Measurements from ENCODE around the gene MIF.
"Not testable (repeated sequence)": the region's sequence is repeated elsewhere in the genome, so short reads cannot be mapped to it uniquely, and the experiment has no call there.

MIF gene

DNA sequence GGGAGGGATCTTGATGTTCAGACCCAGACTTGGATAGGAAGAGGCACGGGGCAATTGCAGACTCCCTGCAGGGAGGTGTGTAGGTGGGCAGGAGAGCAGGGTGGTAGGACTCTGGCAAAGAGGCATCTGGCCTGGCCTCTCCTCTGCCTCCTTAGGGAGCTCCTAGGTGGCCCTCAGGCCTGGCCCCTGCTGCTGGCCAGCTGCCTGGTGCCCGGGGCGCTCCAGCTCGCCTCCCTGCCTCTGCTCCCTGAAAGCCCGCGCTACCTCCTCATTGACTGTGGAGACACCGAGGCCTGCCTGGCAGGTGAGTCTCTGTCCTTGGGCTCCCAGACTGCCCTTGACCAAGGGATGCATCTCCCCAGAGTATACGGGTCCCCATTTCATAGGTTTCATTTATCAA lies 16.6 kb upstream of the MIF start:
- DNase-seq (ENCODE audit: low read depth), result no peak

DNA sequence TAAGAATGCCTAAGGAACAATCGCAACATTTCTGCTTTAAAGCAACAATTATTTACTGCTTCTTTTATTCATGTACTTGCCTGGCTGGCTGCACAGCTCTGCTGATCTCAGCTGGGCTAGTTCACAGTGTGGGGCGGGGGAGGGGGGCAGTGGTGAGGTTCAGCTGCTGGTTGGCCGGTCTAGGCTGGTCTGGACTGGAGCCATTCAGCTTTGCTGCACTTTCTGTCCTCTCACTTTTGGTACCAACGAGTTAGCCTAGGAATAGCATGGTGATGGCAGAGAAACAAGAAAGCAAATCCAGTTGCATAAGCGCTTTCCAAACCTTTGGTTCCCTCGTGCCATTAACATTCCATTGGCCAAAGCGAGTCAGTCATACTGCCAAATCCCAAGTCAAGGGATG lies 16.0 kb upstream of the MIF start:
- no peak for DNase-seq (ENCODE audit: low read depth)

DNA sequence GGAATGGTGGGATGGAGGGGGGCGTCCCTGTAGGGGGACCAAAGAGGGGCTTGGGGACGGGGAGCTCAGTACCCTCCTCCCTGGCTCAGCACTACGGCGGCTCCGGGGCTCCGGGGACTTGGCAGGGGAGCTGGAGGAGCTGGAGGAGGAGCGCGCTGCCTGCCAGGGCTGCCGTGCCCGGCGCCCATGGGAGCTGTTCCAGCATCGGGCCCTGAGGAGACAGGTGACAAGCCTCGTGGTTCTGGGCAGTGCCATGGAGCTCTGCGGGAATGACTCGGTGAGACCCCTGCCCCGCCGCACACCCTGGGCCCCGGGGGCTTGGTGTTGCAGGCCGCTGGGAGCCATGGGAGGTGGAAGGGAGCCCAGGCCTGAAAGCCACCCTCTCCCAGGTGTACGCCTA lies 11.8 kb upstream of the MIF start:
- no peak for DNase-seq (ENCODE audit: low read depth)

DNA sequence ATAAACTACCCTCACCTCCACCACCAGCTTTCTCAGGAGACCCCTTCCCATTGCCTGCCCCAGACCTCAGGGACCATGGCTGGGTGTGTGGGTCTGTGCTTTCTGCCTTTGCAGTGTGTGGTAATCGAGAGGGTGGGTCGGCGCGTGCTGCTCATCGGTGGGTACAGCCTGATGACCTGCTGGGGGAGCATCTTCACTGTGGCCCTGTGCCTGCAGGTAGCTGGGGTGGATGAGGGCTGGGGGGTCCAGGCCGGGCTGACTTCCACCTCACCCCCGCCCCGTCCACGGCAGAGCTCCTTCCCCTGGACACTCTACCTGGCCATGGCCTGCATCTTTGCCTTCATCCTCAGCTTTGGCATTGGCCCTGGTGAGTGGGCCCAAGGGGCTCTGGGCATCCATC lies 10.5 kb upstream of the MIF start:
- DNase-seq (ENCODE audit: low read depth), result no peak

DNA sequence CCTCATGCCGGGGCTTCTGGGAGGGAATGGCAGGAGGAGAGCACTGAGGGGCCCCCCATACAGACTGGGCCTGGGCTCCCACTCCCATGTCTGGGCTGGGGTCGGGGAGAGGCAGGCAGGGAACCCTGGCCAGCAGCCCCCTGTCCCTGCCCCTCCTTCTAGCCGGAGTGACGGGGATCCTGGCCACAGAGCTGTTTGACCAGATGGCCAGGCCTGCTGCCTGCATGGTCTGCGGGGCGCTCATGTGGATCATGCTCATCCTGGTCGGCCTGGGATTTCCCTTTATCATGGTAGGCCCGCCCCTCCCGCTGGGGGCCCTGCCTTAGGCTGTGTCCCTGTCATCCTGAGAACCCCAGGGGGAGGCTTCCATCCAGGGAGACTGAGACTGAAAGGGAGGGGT lies 10.0 kb upstream of the MIF start:
- DNase-seq (ENCODE audit: low read depth), result no peak

DNA sequence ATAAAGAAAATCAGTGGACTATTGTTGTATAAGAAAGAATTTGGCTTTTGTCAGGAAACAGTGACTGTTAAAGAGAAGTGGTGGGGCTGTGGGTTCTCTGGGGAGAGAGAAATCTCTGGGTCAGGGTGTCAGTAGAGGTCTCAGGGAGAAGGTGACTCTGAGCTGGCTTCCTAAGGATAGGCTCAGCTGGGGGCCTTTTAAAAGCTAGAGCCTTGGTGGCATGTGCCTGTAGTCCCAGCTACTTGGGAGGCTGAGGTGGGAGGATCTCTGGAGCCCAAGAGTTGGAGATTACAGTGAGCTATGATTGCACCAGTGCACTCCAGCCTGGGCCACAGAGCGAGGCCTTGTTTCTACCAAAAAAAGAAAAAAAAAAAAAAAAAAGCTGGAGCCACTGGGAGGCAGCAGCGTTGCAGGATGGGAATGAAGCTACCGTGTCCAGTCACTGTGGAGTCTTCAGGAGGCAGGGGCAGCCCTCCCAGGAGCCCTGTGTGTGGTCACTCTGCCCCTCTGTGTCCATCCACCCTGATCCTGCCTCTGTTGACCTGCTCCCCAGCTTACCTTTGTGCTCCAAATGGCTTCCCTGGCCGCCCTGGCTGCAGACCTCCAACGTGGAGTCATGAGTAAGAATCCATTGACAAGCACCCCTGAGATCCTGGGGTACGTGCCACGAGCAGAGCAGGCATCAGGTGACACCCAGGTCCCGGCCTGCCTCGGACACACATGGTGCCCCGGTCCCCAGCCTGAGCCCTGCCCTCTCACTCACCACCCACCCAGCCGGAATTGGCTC lies 5.4 kb upstream of the MIF start:
- DNase-seq (ENCODE audit: low read depth), result no peak

DNA sequence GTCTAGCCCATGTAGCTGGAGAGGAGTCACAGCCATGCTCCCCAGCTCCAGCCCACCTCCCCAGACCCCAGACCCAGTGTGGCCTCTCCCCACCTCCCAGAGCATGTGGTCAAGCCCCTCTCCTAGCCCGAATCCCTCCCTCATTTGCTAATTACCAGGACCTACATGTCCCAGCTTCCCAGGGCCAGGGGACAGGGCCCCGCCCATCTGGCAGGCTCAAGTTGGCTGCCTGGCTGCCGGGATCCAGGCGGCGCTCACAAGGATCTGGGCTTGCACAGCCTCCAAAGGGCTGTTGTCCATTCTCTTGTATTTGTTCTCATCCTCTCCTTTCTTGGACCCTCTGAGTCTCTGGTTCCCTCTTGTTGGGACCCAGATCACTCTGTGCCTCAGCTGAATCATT lies 4.6 kb upstream of the MIF start:
- no peak for DNase-seq (ENCODE audit: low read depth)

DNA sequence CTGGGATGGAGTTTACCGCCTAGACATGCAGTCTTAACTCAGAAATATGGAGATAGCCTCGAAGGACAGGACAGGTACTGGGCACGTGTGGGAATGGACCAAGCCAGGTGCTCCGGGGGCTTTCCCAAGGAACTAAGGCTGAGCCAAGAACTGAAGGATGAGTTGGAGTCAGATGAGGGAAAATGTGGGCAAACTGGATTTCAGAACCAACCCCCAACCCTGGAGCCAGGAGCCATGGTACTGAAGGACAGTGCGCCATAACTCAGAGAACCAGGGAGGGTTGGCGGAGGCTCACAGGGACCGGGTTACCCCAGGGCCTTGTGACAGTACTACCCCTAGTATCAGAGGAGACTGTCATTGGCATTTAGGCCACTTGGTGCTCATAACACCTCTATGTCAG lies 2.5 kb upstream of the MIF start:
- DNase-seq (ENCODE audit: low read depth), result no peak

DNA sequence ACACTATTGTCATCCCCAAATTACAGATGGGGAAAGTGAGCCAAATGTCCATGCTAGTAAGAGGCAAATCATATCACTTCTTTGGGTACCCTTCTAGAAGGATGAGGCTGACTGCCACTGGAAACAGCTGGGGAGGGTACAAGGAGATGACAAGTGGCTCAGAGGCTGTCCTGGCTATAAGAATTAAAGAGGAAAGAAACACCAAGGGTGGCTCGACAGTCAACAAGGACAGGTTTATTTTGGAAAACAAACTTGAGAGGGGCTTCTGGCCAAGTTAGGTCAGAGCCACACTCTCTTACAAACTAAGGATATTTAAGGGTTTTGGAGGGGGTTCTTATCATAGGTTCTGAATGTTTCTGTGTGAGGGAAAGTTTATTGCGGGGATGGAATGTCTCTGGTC lies 2.1 kb upstream of the MIF start:
- no peak for DNase-seq (ENCODE audit: low read depth)

DNA sequence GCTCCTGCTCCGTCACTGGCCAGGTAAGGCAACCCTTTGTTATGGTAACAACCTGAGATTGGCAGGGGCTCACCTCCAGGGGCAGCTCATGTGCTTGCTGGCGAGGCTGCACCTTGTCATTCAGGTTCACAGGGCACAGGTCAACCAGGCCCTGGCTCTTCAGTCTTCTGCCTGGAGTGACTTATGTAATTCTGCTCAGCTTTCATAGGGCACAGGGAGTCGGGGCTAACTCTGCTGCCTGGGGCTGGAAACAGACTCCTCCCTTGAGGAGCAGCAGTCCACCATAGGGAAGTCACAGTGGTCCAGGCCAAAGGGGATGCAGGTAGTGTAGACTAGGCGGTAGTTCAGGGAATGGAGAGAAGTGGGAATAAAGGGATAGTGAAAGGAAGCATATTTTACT lies 1.5 kb upstream of the MIF start:
- DNase-seq (ENCODE audit: low read depth), result no peak

DNA sequence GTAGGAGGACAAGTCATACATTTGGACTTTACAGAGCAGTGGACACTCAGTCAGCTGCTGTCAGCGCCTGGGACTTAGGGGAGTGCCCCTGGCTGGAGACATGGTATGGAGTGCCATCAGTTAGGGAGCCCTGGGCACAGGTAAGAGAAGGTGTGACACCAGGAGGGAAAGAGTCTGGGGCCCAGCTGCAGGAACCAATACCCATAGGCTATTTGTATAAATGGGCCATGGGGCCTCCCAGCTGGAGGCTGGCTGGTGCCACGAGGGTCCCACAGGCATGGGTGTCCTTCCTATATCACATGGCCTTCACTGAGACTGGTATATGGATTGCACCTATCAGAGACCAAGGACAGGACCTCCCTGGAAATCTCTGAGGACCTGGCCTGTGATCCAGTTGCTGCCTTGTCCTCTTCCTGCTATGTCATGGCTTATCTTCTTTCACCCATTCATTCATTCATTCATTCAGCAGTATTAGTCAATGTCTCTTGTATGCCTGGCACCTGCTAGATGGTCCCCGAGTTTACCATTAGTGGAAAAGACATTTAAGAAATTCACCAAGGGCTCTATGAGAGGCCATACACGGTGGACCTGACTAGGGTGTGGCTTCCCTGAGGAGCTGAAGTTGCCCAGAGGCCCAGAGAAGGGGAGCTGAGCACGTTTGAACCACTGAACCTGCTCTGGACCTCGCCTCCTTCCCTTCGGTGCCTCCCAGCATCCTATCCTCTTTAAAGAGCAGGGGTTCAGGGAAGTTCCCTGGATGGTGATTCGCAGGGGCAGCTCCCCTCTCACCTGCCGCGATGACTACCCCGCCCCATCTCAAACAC lies 850 bp upstream of the MIF start:
- no peak for DNase-seq (ENCODE audit: low read depth)

DNA sequence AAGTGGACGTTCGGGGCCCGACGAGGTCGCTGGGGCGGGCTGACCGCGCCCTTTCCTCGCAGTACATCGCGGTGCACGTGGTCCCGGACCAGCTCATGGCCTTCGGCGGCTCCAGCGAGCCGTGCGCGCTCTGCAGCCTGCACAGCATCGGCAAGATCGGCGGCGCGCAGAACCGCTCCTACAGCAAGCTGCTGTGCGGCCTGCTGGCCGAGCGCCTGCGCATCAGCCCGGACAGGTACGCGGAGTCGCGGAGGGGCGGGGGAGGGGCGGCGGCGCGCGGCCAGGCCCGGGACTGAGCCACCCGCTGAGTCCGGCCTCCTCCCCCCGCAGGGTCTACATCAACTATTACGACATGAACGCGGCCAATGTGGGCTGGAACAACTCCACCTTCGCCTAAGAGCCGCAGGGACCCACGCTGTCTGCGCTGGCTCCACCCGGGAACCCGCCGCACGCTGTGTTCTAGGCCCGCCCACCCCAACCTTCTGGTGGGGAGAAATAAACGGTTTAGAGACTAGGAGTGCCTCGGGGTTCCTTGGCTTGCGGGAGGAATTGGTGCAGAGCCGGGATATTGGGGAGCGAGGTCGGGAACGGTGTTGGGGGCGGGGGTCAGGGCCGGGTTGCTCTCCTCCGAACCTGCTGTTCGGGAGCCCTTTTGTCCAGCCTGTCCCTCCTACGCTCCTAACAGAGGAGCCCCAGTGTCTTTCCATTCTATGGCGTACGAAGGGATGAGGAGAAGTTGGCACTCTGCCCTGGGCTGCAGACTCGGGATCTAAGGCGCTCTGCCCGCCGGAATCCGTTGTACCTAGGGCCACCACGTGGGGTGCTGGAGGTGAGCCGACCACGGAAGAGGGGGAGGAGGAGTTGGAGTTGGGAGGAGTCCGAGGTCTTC lies 771 bp downstream of the MIF start:
- peak; percentile 30 for DNase-seq (ENCODE audit: low read depth)

DNA sequence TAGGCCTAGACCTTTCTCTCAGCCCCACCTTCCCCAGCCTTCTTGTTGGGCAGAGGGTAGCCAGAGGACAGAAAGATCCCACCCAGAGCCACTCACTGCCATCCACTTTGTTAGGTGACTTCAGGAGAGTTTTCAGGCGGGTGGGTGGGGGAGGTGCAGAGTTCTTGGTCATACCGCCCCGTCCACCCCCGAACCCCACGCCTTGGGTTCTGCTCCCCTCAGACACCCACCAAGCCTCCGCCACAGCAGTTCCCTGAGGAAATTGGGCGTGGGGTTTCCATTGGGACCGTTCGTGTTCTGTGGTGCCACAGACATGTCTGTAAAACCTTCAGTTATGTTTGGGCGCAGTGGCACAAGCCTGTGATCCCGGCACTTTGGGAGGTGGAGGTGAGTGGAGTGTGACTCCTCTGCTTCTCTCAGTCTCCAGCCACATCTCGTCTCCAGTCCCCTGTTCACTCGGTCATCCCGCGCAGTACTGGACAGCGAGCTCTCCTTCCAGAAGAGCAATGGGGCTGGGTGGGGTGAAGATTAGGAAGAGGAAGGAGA lies 1.5 kb downstream of the MIF start:
- DNase-seq (ENCODE audit: low read depth), result no peak

DNA sequence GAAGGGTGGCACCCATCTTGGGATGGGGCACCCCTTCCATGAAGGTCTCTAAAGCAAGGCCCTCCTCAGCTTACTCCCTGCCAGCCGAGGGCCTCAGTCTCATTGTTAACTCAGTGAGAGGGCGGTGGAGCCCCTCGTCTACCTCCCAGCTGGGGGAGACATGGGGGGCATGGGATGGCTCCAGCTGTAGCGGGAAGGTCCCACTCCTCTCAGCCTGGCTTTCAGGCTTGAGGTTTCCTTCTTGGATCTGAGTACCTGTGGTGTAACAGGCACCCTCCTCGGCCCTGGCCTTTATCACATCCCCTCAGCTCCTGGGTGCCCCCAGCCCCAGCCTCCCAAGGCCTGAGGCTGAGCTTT lies 2.0 kb downstream of the MIF start:
- no peak for DNase-seq (ENCODE audit: low read depth)

DNA sequence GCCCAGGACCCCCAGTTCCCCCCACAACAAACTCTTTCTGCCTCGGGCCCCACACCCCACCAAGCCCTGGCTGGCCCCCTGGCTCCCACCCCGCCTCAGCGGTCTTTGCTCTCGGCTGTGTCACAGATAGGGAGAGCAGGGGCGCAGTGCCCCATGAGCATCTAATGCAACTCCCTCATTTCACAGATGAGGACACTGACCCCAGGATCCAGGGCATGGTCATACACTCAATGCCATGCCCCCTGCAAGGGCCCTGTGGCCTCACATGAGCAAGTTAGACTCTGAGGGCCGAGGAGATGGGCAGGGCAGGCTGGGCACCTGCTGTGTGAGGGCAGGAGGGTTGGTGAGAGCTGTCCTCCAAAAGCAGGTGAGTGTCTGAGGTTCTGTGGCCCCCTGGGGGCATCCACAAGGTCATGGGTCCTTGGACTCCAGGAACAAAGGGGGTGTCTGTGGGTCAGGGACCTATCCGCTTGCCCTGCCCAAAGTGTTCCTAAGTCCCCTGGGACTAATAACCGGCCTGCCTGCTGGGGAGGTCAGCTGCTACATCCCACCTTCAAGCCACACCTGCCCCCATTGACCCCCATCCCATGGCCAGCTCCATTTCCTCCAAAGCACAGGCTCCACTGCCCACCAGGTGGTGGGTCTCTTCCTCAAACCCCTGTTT lies 2.5 kb downstream of the MIF start:
- no peak for DNase-seq (ENCODE audit: low read depth)

DNA sequence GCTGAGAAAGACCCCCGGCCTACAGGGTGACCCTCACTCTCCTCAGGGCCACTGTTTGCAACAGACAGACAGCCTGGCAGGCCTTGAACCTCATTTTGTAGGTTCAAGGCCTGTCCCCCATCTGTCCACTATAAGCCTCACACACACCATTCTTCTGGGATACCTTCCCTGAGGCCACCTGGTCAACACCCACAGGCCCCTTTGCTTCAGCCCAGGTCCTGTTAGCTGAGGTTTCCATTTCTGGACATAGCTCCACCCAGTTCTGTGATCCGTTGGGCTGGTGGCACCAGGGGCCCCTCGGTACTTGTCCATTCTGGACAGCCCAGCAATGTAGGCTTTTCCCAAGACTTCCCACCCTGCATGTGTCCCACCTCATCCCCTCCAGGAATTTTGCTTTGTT lies 3.1 kb downstream of the MIF start:
- DNase-seq (ENCODE audit: low read depth), result no peak

DNA sequence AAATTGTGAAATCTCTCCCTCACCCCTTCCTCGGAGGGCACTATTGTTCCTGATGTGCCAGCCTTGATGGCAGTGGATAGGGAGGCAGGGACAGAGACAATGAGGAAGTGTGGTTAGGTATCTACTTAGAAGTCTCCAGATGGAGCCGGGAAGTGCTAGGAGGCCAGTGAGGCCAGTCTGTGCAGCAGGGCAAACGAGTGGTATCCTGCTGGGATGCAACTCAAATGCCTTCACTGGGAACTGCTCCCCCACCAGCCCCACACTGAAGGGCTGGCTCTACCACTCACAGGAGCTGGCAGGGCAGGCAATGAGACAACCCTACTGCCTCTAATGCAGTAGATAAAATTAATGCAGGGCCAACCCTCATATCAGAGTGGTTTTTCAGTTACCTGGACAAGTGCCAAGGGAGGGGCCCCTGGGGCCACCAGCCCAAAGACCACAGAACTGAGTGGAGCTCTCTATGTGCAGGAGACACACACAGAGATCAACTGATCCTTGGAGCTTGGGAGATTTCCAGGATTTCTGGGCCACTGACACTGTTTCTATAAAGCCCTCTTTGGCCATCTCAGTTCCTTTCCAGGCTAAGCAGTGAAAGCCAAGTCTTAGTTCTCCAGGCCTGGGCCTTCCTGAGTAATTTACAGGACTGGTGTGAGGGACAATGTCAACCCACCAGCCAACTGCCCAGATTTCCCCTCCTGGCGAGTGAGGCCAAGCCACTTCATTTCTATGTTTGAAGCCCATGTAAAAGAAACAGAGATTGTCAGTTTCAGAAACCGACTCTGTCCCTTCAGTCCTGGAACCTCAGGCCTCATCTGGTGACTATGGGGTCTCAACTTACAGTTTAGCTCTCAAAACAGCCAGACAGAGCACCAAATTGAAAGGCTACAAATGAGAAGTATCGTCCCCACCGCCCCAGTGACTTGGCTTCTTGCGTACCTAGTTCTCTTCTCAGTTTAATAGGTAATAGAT lies 4.1 kb downstream of the MIF start:
- no peak for DNase-seq (ENCODE audit: low read depth)

DNA sequence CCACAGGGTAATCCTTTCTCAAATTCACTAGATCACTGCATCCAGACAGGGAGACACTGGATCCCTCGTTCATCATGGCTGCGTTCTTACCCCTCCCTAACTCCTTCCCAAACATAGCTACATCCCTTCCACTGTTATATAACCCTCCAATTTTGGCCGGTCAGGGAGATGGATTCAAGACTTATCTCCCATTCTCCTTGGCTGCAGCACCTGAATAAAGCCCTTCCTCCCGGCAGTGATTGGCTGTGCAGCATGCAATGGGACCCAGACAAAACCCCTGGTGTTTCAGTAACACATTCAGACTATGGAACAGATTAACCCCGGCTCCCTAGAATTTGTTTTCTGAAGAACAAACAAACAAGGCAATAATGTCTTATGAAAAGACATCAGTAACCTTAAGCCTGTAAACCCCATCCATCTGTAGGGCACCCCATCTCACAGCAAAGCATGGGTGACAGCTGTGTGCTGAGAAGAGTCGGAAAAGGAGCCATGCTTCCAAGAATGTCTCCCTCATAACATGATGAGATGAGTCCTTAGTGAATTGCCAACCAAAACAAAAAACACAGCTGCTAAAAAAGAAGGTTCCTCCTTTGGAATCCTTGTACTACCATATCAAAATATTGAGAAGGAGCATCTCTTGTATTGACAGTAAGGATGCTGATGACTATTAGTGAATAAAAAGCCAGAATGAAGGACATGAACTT lies 5.0 kb downstream of the MIF start:
- DNase-seq (ENCODE audit: low read depth), result no peak

DNA sequence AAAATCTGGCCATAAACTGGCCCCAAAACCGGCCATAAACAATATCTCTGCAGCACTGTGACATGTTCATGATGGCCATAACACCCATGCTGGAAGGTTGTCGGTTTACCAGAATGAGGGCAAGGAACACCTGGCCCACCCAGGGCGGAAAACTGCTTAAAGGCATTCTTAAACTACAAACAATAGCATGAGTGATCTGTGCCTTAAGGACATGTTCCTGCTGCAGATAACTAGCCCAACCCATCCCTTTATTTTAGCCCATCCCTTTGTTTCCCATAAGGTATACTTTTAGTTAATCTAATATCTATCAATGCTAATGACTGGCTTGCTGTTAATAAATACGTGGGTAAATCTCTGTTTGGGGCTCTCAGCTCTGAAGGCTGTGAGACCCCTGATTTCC lies 6.0 kb downstream of the MIF start:
- DNase-seq (ENCODE audit: low read depth), result not testable (repeated sequence)

DNA sequence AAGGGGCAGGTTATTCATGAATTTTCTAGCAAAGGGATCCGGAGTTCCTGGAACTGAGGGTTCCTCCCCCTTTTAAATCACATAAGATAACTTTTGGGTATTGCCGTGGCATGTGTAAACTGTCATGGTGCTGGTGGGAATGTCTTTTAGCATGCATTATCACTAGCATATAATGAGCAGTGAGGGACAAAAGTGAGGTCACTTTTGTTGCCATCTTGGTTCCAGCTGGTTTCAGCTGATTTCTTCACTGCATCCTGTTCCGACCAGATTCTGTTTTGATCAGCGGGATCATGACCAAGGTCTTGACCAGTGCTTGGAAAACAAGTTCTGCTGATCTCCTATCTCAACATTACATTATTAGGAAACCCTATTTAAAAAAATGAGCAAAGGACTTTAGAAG lies 7.4 kb downstream of the MIF start:
- DNase-seq (ENCODE audit: low read depth), result no peak
